ENCODE measurements around the gene PLXNA4.

- no peak for TF ChIP-seq PREB (CRISPR knock-in tag; IDR thresholded peaks at IDR 0.05; ENCODE audit: borderline replicate concordance)
- no peak for TF ChIP-seq CTCF (IDR thresholded peaks at IDR 0.05)
- TF ChIP-seq ZBTB21 (CRISPR knock-in tag; IDR thresholded peaks at IDR 0.05; ENCODE audit: borderline replicate concordance), result no peak
- TF ChIP-seq E2F1 (CRISPR knock-in tag; IDR thresholded peaks at IDR 0.05), result no peak
- no peak for TF ChIP-seq KAT7 (CRISPR knock-in tag; IDR thresholded peaks at IDR 0.05; ENCODE audit: borderline replicate concordance)
- TF ChIP-seq TCF7 (CRISPR knock-in tag; IDR thresholded peaks at IDR 0.05; ENCODE audit: low read depth), result no peak
- no peak for TF ChIP-seq ZBTB43 (CRISPR knock-in tag; IDR thresholded peaks at IDR 0.05)
- no peak for TF ChIP-seq MAX (CRISPR knock-in tag; IDR thresholded peaks at IDR 0.05)
- TF ChIP-seq ARID4B (CRISPR knock-in tag; IDR thresholded peaks at IDR 0.05; ENCODE audit: borderline replicate concordance), result no peak
- TF ChIP-seq SP1 (CRISPR knock-in tag; conservative IDR thresholded peaks at IDR 0.05), result no peak
Measured at GRCh38 chr7:132397070-132397469, 179.2 kb downstream of the PLXNA4 start.

All from WTC11 (cell line).